Measurements from ENCODE around the gene PRKACA.

PRKACA gene

GRCh38 chr19:14107581-14108461, 9.7 kb downstream of the PRKACA start:
- DNase-seq (ENCODE audit: extremely low read depth, low read depth), result no peak

GRCh38 chr19:14106840-14107239, 10.7 kb downstream of the PRKACA start:
- no peak for TF ChIP-seq CTCF (IDR thresholded peaks at IDR 0.05; ENCODE audit: low read depth, low read length)
- DNase-seq (ENCODE audit: extremely low read depth, low read depth), result no peak

More at GRCh38 chr19:14107581-14108461, 9.7 kb downstream of the PRKACA start:
- TF ChIP-seq CTCF (IDR thresholded peaks at IDR 0.05; ENCODE audit: low read depth, low read length), result no peak

GRCh38 chr19:14105680-14106079, 11.9 kb downstream of the PRKACA start:
- TF ChIP-seq CTCF (IDR thresholded peaks at IDR 0.05; ENCODE audit: low read depth, low read length), result no peak
- DNase-seq (ENCODE audit: extremely low read depth, low read depth), result no peak

GRCh38 chr19:14103310-14103709, 14.3 kb downstream of the PRKACA start:
- TF ChIP-seq CTCF (IDR thresholded peaks at IDR 0.05; ENCODE audit: low read depth, low read length), result no peak
- DNase-seq (ENCODE audit: extremely low read depth, low read depth), result no peak

DNA sequence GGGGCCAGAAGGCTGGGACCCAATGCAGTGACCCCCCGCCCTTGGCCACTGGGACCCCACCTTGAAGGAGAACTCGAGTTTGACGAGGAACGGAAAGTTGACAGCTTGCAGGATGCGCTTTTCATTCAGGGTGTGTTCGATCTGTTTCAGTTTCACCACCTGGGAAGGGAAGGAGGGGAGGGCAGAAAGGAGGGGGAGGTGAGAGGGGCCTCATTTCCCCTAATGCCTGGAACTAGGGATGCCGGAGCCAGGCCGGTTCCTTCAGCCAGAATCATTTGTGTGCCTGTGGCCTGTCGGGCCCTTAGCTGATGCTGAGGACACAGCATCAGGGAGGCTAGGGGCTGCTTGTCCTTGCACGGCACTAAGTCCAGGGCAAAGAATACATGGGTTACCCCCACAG, 14.8 kb downstream of the PRKACA start:
- no peak for DNase-seq (ENCODE audit: extremely low read depth, low read depth)
- no peak for TF ChIP-seq CTCF (IDR thresholded peaks at IDR 0.05; ENCODE audit: low read depth, low read length)

- DNase-seq (ENCODE audit: extremely low read depth, low read depth), result no peak
- no peak for TF ChIP-seq CTCF (IDR thresholded peaks at IDR 0.05; ENCODE audit: low read depth, low read length)
These were observed 15.4 kb downstream of the PRKACA start for GRCh38 chr19:14102102-14102696.

DNA sequence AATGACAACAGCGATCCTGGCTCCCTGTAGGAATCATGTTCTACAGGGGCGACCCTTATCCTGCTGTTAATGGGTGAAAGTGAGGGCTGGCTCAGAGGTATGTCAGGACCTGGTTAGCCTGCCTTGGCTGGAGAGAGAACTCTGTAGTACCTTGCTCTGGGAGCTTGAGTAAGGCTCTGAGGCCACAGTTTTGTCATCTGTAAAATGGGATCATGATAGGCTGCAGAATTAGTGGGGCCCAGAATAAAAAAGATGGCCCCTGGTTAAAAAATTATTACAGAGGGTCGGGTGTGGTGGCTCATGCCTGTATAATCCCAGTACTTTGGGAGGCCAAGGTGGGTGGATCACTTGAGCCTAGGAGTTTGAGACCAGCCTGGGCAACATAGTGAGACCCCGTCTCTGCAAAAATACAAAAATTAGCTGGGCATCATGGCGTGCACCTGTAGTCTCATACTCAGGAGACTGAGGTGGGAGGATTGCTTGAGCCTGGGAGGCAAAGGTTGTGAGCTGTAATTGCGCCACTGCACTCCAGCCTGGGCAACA, 16.5 kb downstream of the PRKACA start:
- no peak for TF ChIP-seq CTCF (IDR thresholded peaks at IDR 0.05; ENCODE audit: low read depth, low read length)
- DNase-seq (ENCODE audit: extremely low read depth, low read depth), result no peak
